Measurements from ENCODE around the gene ZNF217.

ZNF217 gene

GRCh38 chr20:53576195-53576580 lies 17.5 kb downstream of the ZNF217 start:
- Histone ChIP-seq H3K36me3 (ENCODE audit: control insufficient read depth in 1 of 2, insufficient read depth in 2 of 2, low read length in 2 of 2) (peaks cover 44 to 66% of the 10 kb centered on the region in 2 donors), H3K9me3 (ENCODE audit: control insufficient read depth in 1 of 2, low read length in 2 of 2) (no peaks in the 10 kb centered on the region), H3K4me3 (ENCODE audit: low read depth in 1 of 2, low read length in 2 of 2) (no peak overlapping the region), H3K27me3 (ENCODE audit: control insufficient read depth in 1 of 2, insufficient read depth in 2 of 2, low read length in 2 of 2) (no peaks in the 10 kb centered on the region), H3K4me1 (ENCODE audit: control insufficient read depth in 1 of 2, insufficient read depth in 2 of 2, low read length in 2 of 2) (peaks cover 32 to 39% of the 10 kb centered on the region in 2 donors), H3K27ac (ENCODE audit: low read depth, low read length) (no peak overlapping the region), H3K9ac (ENCODE audit: low read depth in 1 of 2, low read length in 2 of 2) (no peak overlapping the region)

- Histone ChIP-seq H3K4me1 (ENCODE audit: control insufficient read depth in 1 of 2, insufficient read depth in 2 of 2, low read length in 2 of 2) (peaks cover 31 to 38% of the 10 kb centered on the region in 2 donors), H3K36me3 (ENCODE audit: control insufficient read depth in 1 of 2, insufficient read depth in 2 of 2, low read length in 2 of 2) (peaks cover 45 to 66% of the 10 kb centered on the region in 2 donors), H3K4me3 (ENCODE audit: low read depth in 1 of 2, low read length in 2 of 2) (no peak overlapping the region), H3K9me3 (ENCODE audit: control insufficient read depth in 1 of 2, low read length in 2 of 2) (no peaks in the 10 kb centered on the region), H3K27ac (ENCODE audit: low read depth, low read length) (no peak overlapping the region), H3K9ac (ENCODE audit: low read depth in 1 of 2, low read length in 2 of 2) (no peak overlapping the region), H3K27me3 (ENCODE audit: control insufficient read depth in 1 of 2, insufficient read depth in 2 of 2, low read length in 2 of 2) (no peaks in the 10 kb centered on the region)
Observed at GRCh38 chr20:53575481-53576194, 18.0 kb downstream of the ZNF217 start.

- no peak overlapping the region for H3K9ac ChIP-seq (ENCODE audit: low read depth in 1 of 2, low read length in 2 of 2)
- no peak overlapping the region for H3K4me3 ChIP-seq (ENCODE audit: low read depth in 1 of 2, low read length in 2 of 2)
- H3K27ac ChIP-seq (ENCODE audit: low read depth, low read length): no peak overlapping the region
- H3K36me3 ChIP-seq (ENCODE audit: control insufficient read depth in 1 of 2, insufficient read depth in 2 of 2, low read length in 2 of 2): peaks cover 46 to 75% of the 10 kb centered on the region in 2 donors
- no peaks in the 10 kb centered on the region for H3K9me3 ChIP-seq (ENCODE audit: control insufficient read depth in 1 of 2, low read length in 2 of 2)
- no peaks in the 10 kb centered on the region for H3K27me3 ChIP-seq (ENCODE audit: control insufficient read depth in 1 of 2, insufficient read depth in 2 of 2, low read length in 2 of 2)
- peaks cover 31 to 36% of the 10 kb centered on the region in 2 donors for H3K4me1 ChIP-seq (ENCODE audit: control insufficient read depth in 1 of 2, insufficient read depth in 2 of 2, low read length in 2 of 2)
Observed at GRCh38 chr20:53574819-53575218, 18.8 kb downstream of the ZNF217 start.

- Histone ChIP-seq H3K4me1 (ENCODE audit: control insufficient read depth in 1 of 2, insufficient read depth in 2 of 2, low read length in 2 of 2) (peaks cover 28 to 34% of the 10 kb centered on the region in 2 donors), H3K9me3 (ENCODE audit: control insufficient read depth in 1 of 2, low read length in 2 of 2) (no peaks in the 10 kb centered on the region), H3K27ac (ENCODE audit: low read depth, low read length) (no peak overlapping the region), H3K9ac (ENCODE audit: low read depth in 1 of 2, low read length in 2 of 2) (no peak overlapping the region), H3K4me3 (ENCODE audit: low read depth in 1 of 2, low read length in 2 of 2) (no peak overlapping the region), H3K36me3 (ENCODE audit: control insufficient read depth in 1 of 2, insufficient read depth in 2 of 2, low read length in 2 of 2) (peaks cover 46 to 79% of the 10 kb centered on the region in 2 donors), H3K27me3 (ENCODE audit: control insufficient read depth in 1 of 2, insufficient read depth in 2 of 2, low read length in 2 of 2) (no peaks in the 10 kb centered on the region)
Observed at GRCh38 chr20:53574259-53574789, 19.3 kb downstream of the ZNF217 start.

GRCh38 chr20:53571555-53572286 lies 21.9 kb downstream of the ZNF217 start:
- H3K27ac ChIP-seq (ENCODE audit: low read depth, low read length): no peak overlapping the region
- no peaks in the 10 kb centered on the region for H3K27me3 ChIP-seq (ENCODE audit: control insufficient read depth in 1 of 2, insufficient read depth in 2 of 2, low read length in 2 of 2)
- H3K4me3 ChIP-seq (ENCODE audit: low read depth in 1 of 2, low read length in 2 of 2): no peak overlapping the region
- H3K9me3 ChIP-seq (ENCODE audit: control insufficient read depth in 1 of 2, low read length in 2 of 2): no peaks in the 10 kb centered on the region
- H3K9ac ChIP-seq (ENCODE audit: low read depth in 1 of 2, low read length in 2 of 2): no peak overlapping the region
- H3K4me1 ChIP-seq (ENCODE audit: control insufficient read depth in 1 of 2, insufficient read depth in 2 of 2, low read length in 2 of 2): peaks cover 13 to 14% of the 10 kb centered on the region in 2 donors
- peaks cover 49 to 86% of the 10 kb centered on the region in 2 donors for H3K36me3 ChIP-seq (ENCODE audit: control insufficient read depth in 1 of 2, insufficient read depth in 2 of 2, low read length in 2 of 2)

GRCh38 chr20:53570446-53571276 lies 23.0 kb downstream of the ZNF217 start:
- H3K4me3 ChIP-seq (ENCODE audit: low read depth in 1 of 2, low read length in 2 of 2): peak overlapping the region in 1 of 2 donors; percentile 7
- no peaks in the 10 kb centered on the region for H3K27me3 ChIP-seq (ENCODE audit: control insufficient read depth in 1 of 2, insufficient read depth in 2 of 2, low read length in 2 of 2)
- H3K9ac ChIP-seq (ENCODE audit: low read depth in 1 of 2, low read length in 2 of 2): no peak overlapping the region
- peaks cover 43 to 86% of the 10 kb centered on the region in 2 donors for H3K36me3 ChIP-seq (ENCODE audit: control insufficient read depth in 1 of 2, insufficient read depth in 2 of 2, low read length in 2 of 2)
- peaks cover 13 to 14% of the 10 kb centered on the region in 2 donors for H3K4me1 ChIP-seq (ENCODE audit: control insufficient read depth in 1 of 2, insufficient read depth in 2 of 2, low read length in 2 of 2)
- H3K27ac ChIP-seq (ENCODE audit: low read depth, low read length): no peak overlapping the region
- no peaks in the 10 kb centered on the region for H3K9me3 ChIP-seq (ENCODE audit: control insufficient read depth in 1 of 2, low read length in 2 of 2)

GRCh38 chr20:53569606-53570307 lies 23.9 kb downstream of the ZNF217 start:
- Histone ChIP-seq H3K27me3 (ENCODE audit: control insufficient read depth in 1 of 2, insufficient read depth in 2 of 2, low read length in 2 of 2) (no peaks in the 10 kb centered on the region), H3K9me3 (ENCODE audit: control insufficient read depth in 1 of 2, low read length in 2 of 2) (no peaks in the 10 kb centered on the region), H3K4me1 (ENCODE audit: control insufficient read depth in 1 of 2, insufficient read depth in 2 of 2, low read length in 2 of 2) (peaks cover 13 to 14% of the 10 kb centered on the region in 2 donors), H3K27ac (ENCODE audit: low read depth, low read length) (no peak overlapping the region), H3K4me3 (ENCODE audit: low read depth in 1 of 2, low read length in 2 of 2) (no peak overlapping the region), H3K9ac (ENCODE audit: low read depth in 1 of 2, low read length in 2 of 2) (no peak overlapping the region), H3K36me3 (ENCODE audit: control insufficient read depth in 1 of 2, insufficient read depth in 2 of 2, low read length in 2 of 2) (peaks cover 36 to 84% of the 10 kb centered on the region in 2 donors)

GRCh38 chr20:53569005-53569404 lies 24.6 kb downstream of the ZNF217 start:
- H3K36me3 ChIP-seq (ENCODE audit: control insufficient read depth in 1 of 2, insufficient read depth in 2 of 2, low read length in 2 of 2): peaks cover 32 to 81% of the 10 kb centered on the region in 2 donors
- no peaks in the 10 kb centered on the region for H3K27me3 ChIP-seq (ENCODE audit: control insufficient read depth in 1 of 2, insufficient read depth in 2 of 2, low read length in 2 of 2)
- no peak overlapping the region for H3K4me3 ChIP-seq (ENCODE audit: low read depth in 1 of 2, low read length in 2 of 2)
- peaks cover 13 to 14% of the 10 kb centered on the region in 2 donors for H3K4me1 ChIP-seq (ENCODE audit: control insufficient read depth in 1 of 2, insufficient read depth in 2 of 2, low read length in 2 of 2)
- H3K9ac ChIP-seq (ENCODE audit: low read depth in 1 of 2, low read length in 2 of 2): no peak overlapping the region
- H3K9me3 ChIP-seq (ENCODE audit: control insufficient read depth in 1 of 2, low read length in 2 of 2): no peaks in the 10 kb centered on the region
- H3K27ac ChIP-seq (ENCODE audit: low read depth, low read length): no peak overlapping the region

GRCh38 chr20:53568351-53568750 lies 25.3 kb downstream of the ZNF217 start:
- Histone ChIP-seq H3K9ac (ENCODE audit: low read depth in 1 of 2, low read length in 2 of 2) (no peak overlapping the region), H3K4me3 (ENCODE audit: low read depth in 1 of 2, low read length in 2 of 2) (no peak overlapping the region), H3K36me3 (ENCODE audit: control insufficient read depth in 1 of 2, insufficient read depth in 2 of 2, low read length in 2 of 2) (peaks cover 31 to 74% of the 10 kb centered on the region in 2 donors), H3K4me1 (ENCODE audit: control insufficient read depth in 1 of 2, insufficient read depth in 2 of 2, low read length in 2 of 2) (peaks cover 13 to 14% of the 10 kb centered on the region in 2 donors), H3K27ac (ENCODE audit: low read depth, low read length) (no peak overlapping the region), H3K27me3 (ENCODE audit: control insufficient read depth in 1 of 2, insufficient read depth in 2 of 2, low read length in 2 of 2) (no peaks in the 10 kb centered on the region), H3K9me3 (ENCODE audit: control insufficient read depth in 1 of 2, low read length in 2 of 2) (no peaks in the 10 kb centered on the region)

All from duodenal mucosa (tissue), 2 donors.